Esophagus muscularis mucosa (tissue), 4 donors: ENCODE results near the gene IL18BP. TPM values are rescaled to one million over a fixed set of nuclear protein-coding genes. Genes with fewer than 3 reads are reported as not detected.
A peak's percentile ranks its signal among the peaks of the same experiment; 100 is the strongest.

Experiments used
- DNase-seq: peaks from one replicate; pipeline ENCODE4 v3.0.0-alpha.2; 2017; ENCODE audit errors: extremely low spot score
- H3K27ac ChIP-seq, 4 donors: fragments of 200-600 bp; sonication (generic); replicated peaks in 1 of 4; 1 replicate in 3 of 4; 2 replicates in 1 of 4; pipeline ENCODE4 v1.5.1; 2016 to 2019; ENCODE audit warnings: mild to moderate bottlenecking in 1 of 4
- H3K27me3 ChIP-seq, 4 donors: fragments of 200-600 bp; sonication (generic); one replicate each; pipeline versions ENCODE4 v1.5.1 to v1.6.0; 2016 to 2019
- H3K36me3 ChIP-seq, 4 donors: fragments of 200-600 bp; sonication (generic); one replicate each; pipeline ENCODE4 v1.5.1; 2016 to 2019
- H3K4me1 ChIP-seq, 4 donors: fragments of 200-600 bp; sonication (generic); one replicate each; pipeline ENCODE4 v1.5.1; 2016 to 2019
- H3K4me3 ChIP-seq, 4 donors: fragments of 200-600 bp; sonication (generic); 1 replicate in 2 of 4; 2 replicates in 2 of 4; pipeline ENCODE4 v1.5.1; 2016 to 2019; ENCODE audit warnings: mild to moderate bottlenecking in 4 of 4, moderate library complexity in 1 of 4
- H3K9me3 ChIP-seq, 4 donors: fragments of 200-600 bp; sonication (generic); 1 replicate in 3 of 4; 2 replicates in 1 of 4; pipeline ENCODE4 v1.5.1; 2016 to 2019
- CTCF ChIP-seq, 3 experiments: fragments of 200-600 bp in 2 of 3; fragments of 450-650 bp in 1 of 3; sonication (generic) in 2 of 3; IDR thresholded peaks; one replicate each; pipeline ENCODE4 v1.5.1; 2017 to 2019; ENCODE audit warnings: antibody characterized with exemption in 3 of 3, mild to moderate bottlenecking in 2 of 3, moderate library complexity in 1 of 3
- EP300 ChIP-seq: sonication (generic); formaldehyde crosslinking; IDR thresholded peaks from one replicate; pipeline ENCODE4 v1.6.1; 2017; ENCODE audit warnings: antibody characterized with exemption
- POLR2A ChIP-seq: fragments of 450-650 bp; IDR thresholded peaks from one replicate; pipeline ENCODE4 v1.6.1; 2017; ENCODE audit warnings: antibody characterized with exemption, moderate library complexity, mild to moderate bottlenecking, low read depth
- POLR2AphosphoS5 ChIP-seq, 2 donors: sonication (generic); formaldehyde crosslinking; IDR thresholded peaks; one replicate each; pipeline ENCODE4 v1.6.1; 2017; ENCODE audit warnings: antibody characterized with exemption in 2 of 2
- WGBS: methylation state at CpG from one replicate; pipeline ENCODE4 v1.1.5; 2018; 5-methylcytosine and 5-hydroxymethylcytosine counted together
- intact Hi-C: fragments of 100-400 bp; cut with DNase I; formaldehyde crosslinking; loops from one replicate; pipeline ENCODE4 v1.15.1; 2023
- total RNA-seq, 4 donors: library from RNA; depleted of rRNA; stranded (reverse); fragments of >200 nt; gene quantifications; one replicate each; pipeline versions ENCODE4 v1.1.0 to v1.2.1, GENCODE V29; 2016

The IL18BP gene
- total RNA-seq, 4 donors from 2014 or later: 2.7 to 9.4 (median 5.9) TPM

- Histone ChIP-seq H3K4me1 (peaks cover 0 to 25% (median 13%) of the 10 kb centered on the region in 4 donors), H3K4me3 (no peak overlapping the region), H3K27me3 (no peaks in the 10 kb centered on the region), H3K9me3 (no peaks in the 10 kb centered on the region), H3K36me3 (peaks cover 0 to 23% (median 7%) of the 10 kb centered on the region in 4 donors), H3K27ac (no peak overlapping the region)
- WGBS: 74% methylated on average over 1 of the region's 1 CpG
- no peak for DNase-seq
- intact Hi-C loops: no loop called here
- TF ChIP-seq POLR2AphosphoS5 (IDR thresholded peaks at IDR 0.05) (no peak), POLR2A (no peak), EP300 (no peak), CTCF (IDR thresholded peaks at IDR 0.05) (no peak)
These were observed 21.6 kb upstream of the IL18BP start for GRCh38 chr11:71977090-71977489.

- Histone ChIP-seq H3K36me3 (peaks cover 0 to 23% (median 8%) of the 10 kb centered on the region in 4 donors), H3K27me3 (no peaks in the 10 kb centered on the region), H3K9me3 (no peaks in the 10 kb centered on the region), H3K4me1 (peaks cover 0 to 25% (median 13%) of the 10 kb centered on the region in 4 donors), H3K27ac (no peak overlapping the region), H3K4me3 (no peak overlapping the region)
- DNase-seq: no peak
- peak; percentile 64 to 81 (median 72) for TF ChIP-seq CTCF (IDR thresholded peaks at IDR 0.05)
- no peak for TF ChIP-seq POLR2A
- 46% methylated on average over 7 of the region's 7 CpGs for WGBS
- intact Hi-C loops: no loop called here
These were observed 20.8 kb upstream of the IL18BP start for GRCh38 chr11:71977743-71978418.

- DNase-seq: no peak
- H3K27ac ChIP-seq: no peak overlapping the region
- no peaks in the 10 kb centered on the region for H3K9me3 ChIP-seq
- H3K4me1 ChIP-seq: peaks cover 0 to 26% (median 13%) of the 10 kb centered on the region in 4 donors
- 94% methylated on average over 4 of the region's 4 CpGs for WGBS
- intact Hi-C loops: no loop called here
- TF ChIP-seq POLR2AphosphoS5 (IDR thresholded peaks at IDR 0.05): no peak
- TF ChIP-seq POLR2A: no peak
- no peak for TF ChIP-seq CTCF (IDR thresholded peaks at IDR 0.05)
- no peak for TF ChIP-seq EP300
- peaks cover 0 to 27% (median 14%) of the 10 kb centered on the region in 4 donors for H3K36me3 ChIP-seq
- H3K4me3 ChIP-seq: no peak overlapping the region
- H3K27me3 ChIP-seq: no peaks in the 10 kb centered on the region
These were observed 19.6 kb upstream of the IL18BP start for GRCh38 chr11:71979094-71979493.

- TF ChIP-seq POLR2A (no peak), EP300 (no peak), POLR2AphosphoS5 (IDR thresholded peaks at IDR 0.05) (no peak), CTCF (IDR thresholded peaks at IDR 0.05) (no peak)
- no peaks in the 10 kb centered on the region for H3K9me3 ChIP-seq
- no peak overlapping the region for H3K4me3 ChIP-seq
- intact Hi-C loops: no loop called here
- no peak for DNase-seq
- peaks cover 0 to 26% (median 13%) of the 10 kb centered on the region in 4 donors for H3K4me1 ChIP-seq
- no peaks in the 10 kb centered on the region for H3K27me3 ChIP-seq
- WGBS: 62% methylated on average over 3 of the region's 3 CpGs
- no peak overlapping the region for H3K27ac ChIP-seq
- peaks cover 0 to 28% (median 15%) of the 10 kb centered on the region in 4 donors for H3K36me3 ChIP-seq
These were observed 19.1 kb upstream of the IL18BP start for GRCh38 chr11:71979602-71980001.
